NOMO-1 (cell line): ENCODE measurements around the gene SLC17A3.

Source experiments
- DNase-seq, 2 experiments: peaks; one replicate each; lab custom pipeline; 2025; ENCODE audit not compliant: unreplicated experiment in 2 of 2; lab: John Stamatoyannopoulos, UW

Gene SLC17A3

DNA sequence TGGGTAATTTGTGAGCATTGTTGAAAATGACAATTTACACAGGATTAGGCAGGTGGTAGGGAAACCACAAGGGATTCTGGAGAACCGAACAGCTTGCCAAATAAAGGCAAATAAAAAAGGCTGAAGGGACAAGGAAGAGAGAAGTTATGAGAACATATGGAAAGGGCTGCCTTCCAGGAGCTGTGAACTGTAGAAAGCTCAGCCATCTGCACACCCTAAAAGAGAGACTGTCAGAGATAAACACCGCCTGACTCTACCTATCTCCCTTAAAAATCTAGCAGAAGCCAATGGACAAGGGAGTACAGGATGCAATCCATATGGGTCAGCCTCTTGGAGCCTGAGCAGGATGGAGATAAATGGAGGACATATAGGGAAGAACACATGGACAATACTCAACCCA, 29.5 kb downstream of the SLC17A3 start:
- no peak for DNase-seq

DNA sequence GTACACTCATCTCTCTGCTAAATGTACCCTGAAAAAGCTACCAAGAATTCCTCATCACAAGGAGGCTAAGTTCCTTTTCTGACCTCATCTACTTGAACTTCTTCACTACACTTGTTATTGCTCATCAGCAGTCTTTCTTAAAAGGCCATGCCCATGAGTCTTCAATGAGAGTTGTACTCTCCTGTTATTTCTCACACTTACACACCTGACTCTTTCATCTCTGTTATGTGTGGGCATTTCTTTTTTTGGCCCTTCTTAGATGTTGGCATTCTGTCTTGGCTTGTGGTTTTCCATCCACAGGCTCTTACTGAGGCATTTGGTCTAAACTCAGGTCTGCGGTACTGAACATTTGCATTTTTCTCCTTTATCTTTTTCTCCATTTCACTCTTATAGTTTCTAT, 31.5 kb downstream of the SLC17A3 start:
- no peak for DNase-seq

DNA sequence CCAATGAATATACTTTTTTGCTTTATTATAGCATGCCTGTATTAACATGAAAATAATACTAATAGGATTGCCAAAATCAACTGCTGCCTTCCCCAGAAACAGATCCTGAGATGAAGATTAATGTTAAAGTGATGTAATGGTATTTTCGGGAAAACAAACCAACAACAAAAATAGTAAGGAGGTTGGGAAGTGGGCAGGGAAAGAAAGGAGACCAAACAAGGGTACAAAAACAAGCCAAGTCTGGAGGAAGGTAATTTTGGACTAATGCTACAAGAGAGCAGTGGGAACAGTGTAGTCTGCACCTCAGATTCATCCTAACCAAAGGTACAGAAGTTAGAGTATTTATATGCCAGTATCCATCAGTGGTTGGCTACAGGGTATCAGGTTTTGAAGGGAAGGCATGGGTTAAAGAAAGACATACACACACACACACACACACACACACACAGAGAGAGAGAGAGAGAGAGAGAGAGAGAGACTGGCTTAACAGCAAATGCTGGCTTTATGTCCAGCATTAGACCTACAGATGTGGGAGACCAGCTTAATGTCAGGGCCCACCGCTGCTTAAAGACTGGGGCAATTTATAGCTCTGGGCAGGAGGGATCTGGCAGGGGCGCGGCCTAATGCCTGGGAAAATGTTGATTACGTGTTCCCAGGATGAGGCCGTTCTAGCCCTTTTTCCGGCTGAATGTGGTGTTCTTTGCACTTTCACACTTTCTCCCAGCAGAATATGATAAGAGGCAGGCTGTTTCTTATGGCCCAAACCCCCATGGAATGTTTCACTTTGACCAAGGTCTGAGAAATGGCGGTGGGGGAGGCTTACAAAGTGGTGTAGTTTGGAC, 38.4 kb downstream of the SLC17A3 start:
- DNase-seq = no peak

DNA sequence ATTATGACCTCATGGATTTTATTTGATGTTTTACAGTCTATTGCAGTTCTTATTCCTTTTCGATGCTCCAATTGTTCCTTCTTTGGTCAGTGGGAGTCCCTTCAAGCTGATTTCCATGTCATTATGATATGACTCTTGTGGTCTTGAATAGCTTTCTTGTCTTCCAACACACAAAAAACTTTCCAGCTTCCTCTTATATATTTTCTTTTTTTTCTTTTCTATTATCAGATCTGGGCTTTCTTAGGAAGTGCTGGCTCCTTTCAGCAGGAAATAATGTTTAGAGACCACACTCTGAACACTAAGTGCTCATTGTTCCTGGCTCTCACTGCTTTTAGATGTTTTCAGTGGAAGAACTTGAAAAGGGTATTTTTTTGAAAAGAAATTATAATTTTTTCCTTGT, 39.1 kb downstream of the SLC17A3 start:
- DNase-seq = no peak

DNA sequence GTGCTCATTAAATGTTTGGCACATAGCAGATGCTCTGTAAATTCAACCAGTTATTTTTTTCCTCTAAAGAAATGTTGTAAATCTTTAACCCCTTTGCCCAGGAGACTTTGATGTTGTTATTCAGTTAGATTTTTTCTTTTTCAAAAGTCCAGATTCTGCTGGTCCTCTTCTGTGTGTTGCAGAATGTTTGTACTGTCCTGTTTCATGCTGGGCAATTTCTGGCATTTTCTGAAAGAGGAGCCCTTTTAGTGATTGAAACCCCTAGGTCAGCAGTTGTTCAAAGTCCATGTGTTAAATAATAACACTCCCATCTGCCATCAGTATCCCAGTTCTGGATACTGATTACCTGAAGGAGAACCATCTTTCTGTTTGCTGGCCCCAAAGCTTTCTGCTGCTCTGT, 40.9 kb downstream of the SLC17A3 start:
- no peak for DNase-seq

DNA sequence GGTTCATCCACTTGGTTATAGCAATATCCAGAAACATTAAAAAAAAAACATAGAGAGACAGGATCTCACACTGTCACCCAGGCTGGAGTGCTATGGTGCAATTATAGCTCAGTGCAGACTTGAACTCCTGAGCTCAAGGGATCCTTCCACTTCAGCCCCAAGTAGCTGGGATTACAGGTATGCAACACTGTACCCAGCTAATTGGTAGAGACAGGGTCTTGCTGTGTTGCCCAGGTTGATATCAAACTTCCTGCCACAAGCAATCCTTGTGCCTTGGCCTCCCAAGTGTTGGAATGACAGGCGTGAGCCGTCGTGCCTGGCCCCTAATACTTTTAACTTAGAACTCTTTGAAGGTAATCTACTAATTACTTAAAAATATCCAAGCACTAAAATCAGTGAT, 41.4 kb downstream of the SLC17A3 start:
- no peak for DNase-seq

DNA sequence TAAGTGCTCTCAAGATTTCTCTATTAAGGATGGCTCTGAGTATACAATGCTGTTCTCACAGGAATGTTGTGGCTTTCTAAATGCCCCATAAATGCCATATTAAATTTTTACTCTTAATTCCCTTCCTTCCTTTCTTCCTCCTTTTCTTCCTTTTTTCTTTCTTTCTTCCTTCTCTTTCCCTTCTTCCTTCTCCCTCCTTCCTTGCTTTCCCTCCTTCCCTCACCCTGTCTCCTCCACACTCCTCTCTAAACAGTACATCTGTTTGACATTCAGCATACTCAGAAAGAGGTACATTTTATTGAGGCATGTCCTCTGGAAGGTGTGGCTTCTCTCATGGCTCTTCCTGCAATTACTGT, 41.8 kb downstream of the SLC17A3 start:
- DNase-seq = no peak

DNA sequence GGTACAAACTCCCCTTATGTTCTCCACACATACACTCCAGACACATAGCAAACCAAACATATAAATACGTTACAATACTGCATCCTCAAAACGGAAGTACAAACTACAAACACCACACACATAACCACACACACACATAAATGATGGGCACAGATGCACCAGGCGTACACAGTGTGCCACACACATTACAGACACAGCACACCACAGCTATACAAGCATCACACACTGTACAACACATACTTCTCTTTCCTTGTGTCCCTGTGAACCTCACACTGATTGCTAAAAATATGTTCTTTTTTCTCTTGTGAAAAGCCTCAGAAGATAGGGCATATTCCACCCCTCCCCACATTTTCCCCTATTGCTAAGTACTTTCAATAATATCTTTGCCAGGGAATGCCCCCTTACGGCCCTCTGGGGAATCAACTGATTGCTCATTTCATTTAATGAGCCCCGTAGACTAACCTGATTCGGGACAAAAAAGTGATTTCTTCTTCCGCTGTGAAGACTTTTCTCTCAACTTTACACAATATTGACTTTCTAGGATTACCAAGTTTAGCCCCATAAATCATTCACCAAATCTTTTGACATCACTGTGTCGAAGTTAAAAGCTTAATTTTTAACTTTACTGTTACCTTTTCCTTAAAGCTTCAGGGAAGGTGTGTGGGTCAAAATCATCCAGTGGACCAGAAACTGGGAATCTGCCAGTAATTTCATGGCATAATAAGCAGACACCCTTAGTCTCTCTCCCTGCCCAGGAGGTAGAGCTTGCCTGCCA, 42.3 kb downstream of the SLC17A3 start, which contains the start of gene SLC17A1:
TSS of gene SLC17A1 (minus strand) at position 521 of the 775 bp plus-strand sequence. CDS start 1,495 bp downstream, outside the sequence.
- DNase-seq = no peak

DNA sequence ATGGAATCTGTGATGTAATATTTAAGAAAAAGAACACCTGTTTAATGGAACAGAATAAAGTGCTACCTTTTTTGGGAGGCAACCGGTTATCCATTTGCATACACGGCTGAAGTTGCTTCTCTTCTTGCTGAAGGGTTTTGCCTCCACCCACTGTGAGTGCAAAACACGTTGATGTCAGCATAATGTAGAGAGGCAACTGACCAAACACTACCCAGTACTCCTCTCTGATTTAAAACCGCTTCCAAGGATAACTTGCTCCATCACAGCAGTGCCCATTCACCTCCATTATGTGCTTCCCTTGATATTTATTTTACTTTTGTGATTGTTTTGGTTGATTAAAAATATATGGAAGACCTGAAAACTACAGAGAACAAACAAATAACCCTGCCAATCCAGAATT, 43.6 kb downstream of the SLC17A3 start:
- DNase-seq = no peak

DNA sequence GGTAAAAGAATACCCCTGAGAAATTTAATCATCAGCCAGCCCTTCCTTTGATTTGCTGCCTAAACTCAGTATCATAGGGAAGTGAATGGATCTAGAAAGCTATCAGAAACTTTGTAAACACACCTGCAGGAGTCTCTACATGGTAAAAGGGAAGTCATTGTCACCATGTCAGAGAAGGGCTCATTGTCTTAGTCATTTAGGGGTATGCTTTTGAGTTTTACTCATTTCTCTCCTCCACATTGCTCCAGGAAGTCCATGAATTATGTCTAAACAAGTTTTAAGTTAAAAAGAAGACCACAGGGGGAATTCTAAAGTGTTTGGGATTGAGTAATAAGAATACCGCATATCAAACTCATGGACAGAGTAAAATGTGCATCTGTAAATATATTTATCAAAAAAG, 44.7 kb downstream of the SLC17A3 start:
- DNase-seq = no peak

DNA sequence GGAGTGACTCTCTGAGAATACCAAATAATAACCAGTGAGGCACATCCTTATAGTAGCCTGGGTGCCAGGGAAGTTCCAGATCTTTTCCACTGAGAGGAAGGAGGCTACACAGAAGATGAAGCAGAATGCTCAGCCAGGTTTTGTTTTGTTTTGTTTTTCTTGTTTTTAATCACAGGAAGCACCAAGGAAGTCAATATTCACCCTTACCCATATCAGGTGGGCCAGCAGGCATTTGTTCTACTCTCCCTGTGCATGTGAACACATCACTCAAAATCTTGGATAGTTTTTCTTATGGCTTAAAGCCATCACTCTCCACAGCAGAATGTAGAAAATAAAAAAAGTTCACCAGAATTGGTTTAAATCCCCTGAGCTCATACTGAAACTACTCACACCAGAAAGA, 52.7 kb downstream of the SLC17A3 start:
- no peak for DNase-seq

DNA sequence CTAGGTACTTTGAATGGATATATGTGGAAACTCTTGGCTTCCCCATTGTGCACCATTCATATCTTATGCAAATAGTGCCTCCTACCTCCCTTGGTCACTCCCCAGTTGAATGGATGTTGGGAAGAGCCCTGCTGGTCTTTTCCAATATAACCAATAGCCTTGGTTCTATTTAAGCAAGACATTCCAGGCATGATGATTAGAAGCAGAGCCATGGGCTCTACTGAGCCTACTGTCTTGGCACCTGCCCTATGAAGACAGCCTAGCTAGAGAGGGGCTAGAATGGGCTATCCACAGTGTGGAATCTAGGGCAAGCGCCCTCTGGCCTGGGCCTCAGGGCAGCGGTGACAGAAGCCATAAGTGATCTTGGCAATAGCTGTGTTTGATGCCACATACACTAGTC, 57.8 kb downstream of the SLC17A3 start:
- DNase-seq = no peak

DNA sequence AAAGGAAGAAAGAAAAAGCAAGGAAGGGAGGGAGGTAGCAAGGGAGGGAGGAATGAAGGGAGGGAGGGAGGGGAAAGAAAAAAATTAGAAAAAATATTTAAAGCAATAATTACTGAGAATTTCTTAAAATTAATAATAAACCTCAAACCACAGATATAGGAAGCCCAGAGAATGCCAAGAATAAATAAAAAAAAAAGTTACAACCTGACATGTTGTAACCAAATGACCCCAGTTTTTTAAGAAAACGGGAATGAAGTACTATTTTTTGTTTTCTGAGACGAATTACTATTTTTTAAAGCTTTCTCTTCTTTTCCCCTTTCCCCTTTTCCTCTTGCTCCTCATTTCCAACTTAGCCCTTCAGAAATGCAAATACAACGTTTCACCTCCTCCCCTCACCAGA, 58.8 kb downstream of the SLC17A3 start:
- no peak for DNase-seq

DNA sequence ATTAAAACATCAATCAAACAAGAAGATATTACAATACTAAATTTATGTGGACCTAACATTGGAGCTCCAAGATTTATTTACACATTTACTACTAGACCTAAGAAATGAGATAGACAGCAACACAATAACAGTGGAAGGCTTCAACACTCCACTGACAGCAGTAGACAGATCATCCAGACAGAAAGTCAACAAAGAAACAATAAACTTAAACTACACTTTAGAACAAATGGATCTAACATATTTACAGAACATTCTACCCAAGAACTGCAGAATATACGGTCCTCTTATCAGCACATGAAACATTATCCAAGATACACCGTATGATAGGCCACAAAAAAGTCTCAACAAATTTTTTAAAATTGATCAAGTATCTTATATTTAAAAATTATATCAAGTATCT, 69.2 kb downstream of the SLC17A3 start:
- DNase-seq = no peak

DNA sequence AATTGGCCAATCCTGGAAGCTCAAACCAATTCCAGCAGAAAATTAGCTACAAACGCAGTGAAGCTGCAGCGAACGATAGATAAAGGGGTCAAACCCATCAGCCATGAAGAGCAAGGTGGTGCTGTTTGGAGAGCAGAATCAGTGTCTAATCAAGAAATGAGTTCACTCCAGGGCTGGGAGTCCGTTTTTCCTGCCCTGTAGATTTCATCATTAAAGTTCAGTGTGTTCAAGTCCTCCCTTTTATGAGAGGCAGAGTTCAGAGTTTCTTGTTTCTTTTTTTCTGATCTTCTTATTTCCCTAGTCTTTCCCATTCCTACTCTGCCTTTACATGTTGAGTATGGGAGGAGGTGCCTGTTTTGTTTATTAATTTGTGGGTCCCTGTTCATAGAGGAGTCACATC, 72.6 kb downstream of the SLC17A3 start:
- DNase-seq = no peak
